H9 (cell line): ENCODE data around the gene GSTP1. TPM values are rescaled to one million over a fixed set of nuclear protein-coding genes. Genes with fewer than 3 reads are reported as not detected.

Experiments used
- DNase-seq: peaks from one replicate; pipeline ENCODE4 v3.0.0-alpha.2; 2017
- H2AFZ ChIP-seq: one replicate; pipeline ENCODE4 v1.6.1; 2013; ENCODE audit warnings: mild to moderate bottlenecking, low read length, control low read depth, moderate library complexity
- H2AK5ac ChIP-seq: 2 replicates; pipeline ENCODE4 v1.6.1; 2013; ENCODE audit warnings: low read length, control low read depth, mixed read lengths; ENCODE audit not compliant: insufficient read length
- H2BK120ac ChIP-seq: one replicate; pipeline ENCODE4 v1.6.1; 2013; ENCODE audit warnings: low read depth, mild to moderate bottlenecking, low read length, control low read depth, inconsistent platforms; ENCODE audit not compliant: poor library complexity, severe bottlenecking
- H2BK12ac ChIP-seq: 2 replicates; pipeline ENCODE4 v1.6.1; 2013; ENCODE audit warnings: low read length, control low read depth, mixed read lengths, low read depth; ENCODE audit not compliant: insufficient read length
- H2BK15ac ChIP-seq: 2 replicates; pipeline ENCODE4 v1.6.1; 2013; ENCODE audit warnings: low read depth, low read length, control low read depth
- H2BK20ac ChIP-seq: one replicate; pipeline ENCODE4 v1.6.1; 2013; ENCODE audit warnings: low read depth, mild to moderate bottlenecking, low read length, control low read depth, inconsistent platforms; ENCODE audit not compliant: poor library complexity, severe bottlenecking
- H2BK5ac ChIP-seq: 2 replicates; pipeline ENCODE4 v1.6.1; 2013; ENCODE audit warnings: low read length, control low read depth, mixed read lengths; ENCODE audit not compliant: insufficient read length
- H3K14ac ChIP-seq: 2 replicates; pipeline ENCODE4 v1.6.1; 2013; ENCODE audit warnings: low read length, control low read depth; ENCODE audit not compliant: insufficient read depth
- H3K18ac ChIP-seq: 2 replicates; pipeline ENCODE4 v1.6.1; 2013; ENCODE audit warnings: low read depth, mild to moderate bottlenecking, mixed read lengths, low read length, control low read depth; ENCODE audit not compliant: insufficient read length
- H3K23ac ChIP-seq: 2 replicates; pipeline ENCODE4 v1.6.1; 2013; ENCODE audit warnings: low read length, control low read depth, mixed read lengths, low read depth; ENCODE audit not compliant: insufficient read length
- H3K23me2 ChIP-seq: 2 replicates; pipeline ENCODE4 v1.6.1; 2013; ENCODE audit warnings: low read depth, mild to moderate bottlenecking, mixed read lengths, low read length, control low read depth; ENCODE audit not compliant: insufficient read length, poor library complexity, severe bottlenecking
- H3K27ac ChIP-seq: 2 replicates; pipeline ENCODE4 v1.5.1; 2013; ENCODE audit warnings: low read length, control low read depth, mixed read lengths, low read depth; ENCODE audit not compliant: insufficient read length
- H3K27me3 ChIP-seq: 2 replicates; pipeline ENCODE4 v1.6.1; 2013; ENCODE audit warnings: low read length, control low read depth, inconsistent platforms; ENCODE audit not compliant: insufficient read depth
- H3K4ac ChIP-seq: 2 replicates; pipeline ENCODE4 v1.6.1; 2013; ENCODE audit warnings: low read depth, mild to moderate bottlenecking, control low read depth, inconsistent platforms, low read length, moderate library complexity
- H3K4me1 ChIP-seq: 2 replicates; pipeline ENCODE4 v1.6.1; 2013; ENCODE audit warnings: low read length, control low read depth, inconsistent platforms; ENCODE audit not compliant: insufficient read depth
- H3K4me2 ChIP-seq: 2 replicates; pipeline ENCODE4 v1.6.1; 2013; ENCODE audit warnings: low read length, control low read depth, mixed read lengths; ENCODE audit not compliant: insufficient read length, insufficient read depth
- H3K56ac ChIP-seq: 2 replicates; pipeline ENCODE4 v1.6.1; 2013; ENCODE audit warnings: low read depth, mild to moderate bottlenecking, mixed read lengths, low read length, control low read depth; ENCODE audit not compliant: insufficient read length
- H3K79me1 ChIP-seq: 2 replicates; pipeline ENCODE4 v1.6.1; 2013; ENCODE audit warnings: low read depth, mild to moderate bottlenecking, moderate library complexity, low read length, control low read depth, inconsistent platforms; ENCODE audit not compliant: insufficient read depth, poor library complexity, severe bottlenecking
- H3K79me2 ChIP-seq: 2 replicates; pipeline ENCODE4 v1.6.1; 2013; ENCODE audit warnings: low read length, control low read depth, inconsistent platforms; ENCODE audit not compliant: insufficient read depth
- H3K9ac ChIP-seq: 2 replicates; pipeline ENCODE4 v1.6.1; 2013; ENCODE audit warnings: low read length, control low read depth, mixed read lengths; ENCODE audit not compliant: insufficient read length; ENCODE audit errors: extremely low read depth
- H3K9me3 ChIP-seq: one replicate; pipeline ENCODE4 v1.6.1; 2013; ENCODE audit warnings: low read depth, low read length, inconsistent platforms; ENCODE audit not compliant: control insufficient read depth
- H3T11ph ChIP-seq: one replicate; pipeline ENCODE4 v1.6.1; 2013; ENCODE audit warnings: mild to moderate bottlenecking, low read length, control low read depth, inconsistent platforms
- H4K20me1 ChIP-seq: one replicate; pipeline ENCODE4 v1.6.1; 2013; ENCODE audit not compliant: control insufficient read depth, insufficient read length, insufficient read depth
- H4K5ac ChIP-seq: 2 replicates; pipeline ENCODE4 v1.6.1; 2013; ENCODE audit warnings: low read depth, mild to moderate bottlenecking, mixed read lengths, low read length, control low read depth; ENCODE audit not compliant: insufficient read length
- H4K8ac ChIP-seq: replicated peaks from 2 replicates; pipeline ENCODE4 v1.6.1; 2013; ENCODE audit warnings: low read length, control low read depth, mixed read lengths, low read depth; ENCODE audit not compliant: insufficient read length
- H4K91ac ChIP-seq: 2 replicates; pipeline ENCODE4 v1.6.1; 2013; ENCODE audit warnings: low read depth, mild to moderate bottlenecking, moderate library complexity, mixed read lengths, low read length, control low read depth; ENCODE audit not compliant: insufficient read length
- H3K27ac Mint-ChIP-seq, 3 experiments: 2 replicates in 2 of 3; 3 replicates in 1 of 3; pipeline ENCODE4 v1.8.0; 2020 to 2021; ENCODE audit warnings: mixed read lengths in 3 of 3, mild to moderate bottlenecking in 1 of 3, moderate library complexity in 1 of 3
- H3K27me3 Mint-ChIP-seq: 2 replicates; pipeline ENCODE4 v1.8.0; 2021; ENCODE audit warnings: low read depth, mild to moderate bottlenecking, moderate library complexity, mixed read lengths
- H3K36me3 Mint-ChIP-seq, 3 experiments: 2 replicates in 2 of 3; 3 replicates in 1 of 3; pipeline ENCODE4 v1.8.0; 2020 to 2021; ENCODE audit warnings: low read depth in 3 of 3, mixed read lengths in 3 of 3; ENCODE audit not compliant: insufficient read depth in 1 of 3
- H3K4me1 Mint-ChIP-seq, 2 experiments: 2 replicates each; pipeline ENCODE4 v1.8.0; 2020; ENCODE audit warnings: mixed read lengths in 2 of 2
- H3K4me3 Mint-ChIP-seq, 2 experiments: 2 replicates in 1 of 2; 3 replicates in 1 of 2; pipeline ENCODE4 v1.8.0; 2020 to 2021; ENCODE audit warnings: mild to moderate bottlenecking in 2 of 2, mixed read lengths in 2 of 2, moderate library complexity in 1 of 2
- H3K9me3 Mint-ChIP-seq, 2 experiments: 2 replicates in 1 of 2; 3 replicates in 1 of 2; pipeline ENCODE4 v1.8.0; 2020; ENCODE audit warnings: mild to moderate bottlenecking in 2 of 2, mixed read lengths in 2 of 2, moderate library complexity in 1 of 2
- CTCF ChIP-seq: fragments of 200-600 bp; sonication (generic); conservative IDR thresholded peaks from 3 replicates; pipeline ENCODE4 v1.8.0; 2021; ENCODE audit warnings: antibody characterized with exemption, mild to moderate bottlenecking
- WGBS: extraction: QIAGEN DNeasy Blood & Tissue Kit; methylation state at CpG from one replicate; pipeline ENCODE4 v1.1.7; 2013; ENCODE audit warnings: missing lambda C conversion rate, low lambda C conversion rate, mixed read lengths; ENCODE audit not compliant: insufficient read length; ENCODE audit errors: extremely low coverage; 5-methylcytosine and 5-hydroxymethylcytosine counted together
- total RNA-seq: library from RNA; stranded (reverse); gene quantifications from 2 replicates; pipeline ENCODE4 v1.2.1, GENCODE V29; 2021

GSTP1 gene
- total RNA-seq, 1 experiment from 2014 or later, result 1,469 TPM

GRCh38 chr11:67605231-67606011 lies 21.8 kb downstream of the GSTP1 start:
- H3K56ac ChIP-seq, result no peak overlapping the region
- H2BK5ac ChIP-seq, result no peak overlapping the region
- H3K23me2 ChIP-seq, result peaks cover 9% of the 10 kb centered on the region
- no peak overlapping the region for H3K23ac ChIP-seq
- H2BK120ac ChIP-seq, result no peak overlapping the region
- no peak overlapping the region for H2BK12ac ChIP-seq
- Mint-ChIP-seq H3K9me3 (peaks cover 7 to 11% of the 10 kb centered on the region in 2 experiments), H3K36me3 (peaks cover 13 to 24% (median 19%) of the 10 kb centered on the region in 3 experiments), H3K27me3 (peaks cover 11% of the 10 kb centered on the region), H3K4me1 (peaks cover 38 to 43% of the 10 kb centered on the region in 2 experiments), H3K27ac (no peak overlapping the region), H3K4me3 (peak overlapping the region; percentile 6 to 95)
- no peaks in the 10 kb centered on the region for H3K27me3 ChIP-seq
- H4K5ac ChIP-seq, result no peak overlapping the region
- H3T11ph ChIP-seq, result no peak overlapping the region
- H3K9me3 ChIP-seq, result no peaks in the 10 kb centered on the region
- no peak overlapping the region for H3K4me2 ChIP-seq
- H3K9ac ChIP-seq, result no peak overlapping the region
- H2AFZ ChIP-seq, result no peak overlapping the region
- no peak overlapping the region for H3K14ac ChIP-seq
- H2BK15ac ChIP-seq, result no peak overlapping the region
- H4K8ac ChIP-seq, result no peak overlapping the region
- H3K4ac ChIP-seq, result no peak overlapping the region
- no peak overlapping the region for H2AK5ac ChIP-seq
- no peak overlapping the region for H3K27ac ChIP-seq
- no peak overlapping the region for H2BK20ac ChIP-seq
- no CpG with 5 or more reads among the region's 11 CpGs for WGBS
- H3K4me1 ChIP-seq, result no peaks in the 10 kb centered on the region
- no peak for TF ChIP-seq CTCF
- DNase-seq, result no peak
- no peaks in the 10 kb centered on the region for H4K20me1 ChIP-seq
- H3K18ac ChIP-seq, result no peak overlapping the region
- no peaks in the 10 kb centered on the region for H3K79me1 ChIP-seq
- no peak overlapping the region for H4K91ac ChIP-seq
- H3K79me2 ChIP-seq, result no peaks in the 10 kb centered on the region
